ENCODE data around the gene DNAJB6. TPM values are rescaled to one million over a fixed set of nuclear protein-coding genes. Genes with fewer than 3 reads are reported as not detected.

Gene DNAJB6
- total and polyA plus RNA-seq, 2 of the 4 experiments (the other 2 are of a cell fraction), result 93.4 to 165 TPM

DNA sequence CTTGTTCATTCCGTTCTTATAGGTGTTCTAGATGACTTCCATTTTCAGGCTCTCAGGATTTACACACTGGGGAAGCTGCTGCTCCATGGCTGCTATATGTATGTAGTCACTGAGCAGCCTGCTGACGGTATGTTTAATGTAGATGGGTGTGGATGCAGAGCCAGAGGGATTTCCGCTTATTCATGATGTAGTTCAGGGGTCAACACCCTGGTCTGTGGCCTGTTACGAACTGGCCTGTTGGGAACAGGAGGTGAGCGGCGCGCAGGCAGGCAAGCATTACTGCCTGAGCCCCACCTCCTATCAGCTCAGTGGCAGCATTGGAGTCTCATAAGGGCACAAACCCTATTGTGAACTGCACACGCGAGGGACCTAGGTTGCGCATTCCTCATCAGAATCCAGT is 33.9 kb downstream of the DNAJB6 start:
- Histone ChIP-seq H3K79me1 (ENCODE audit: low read depth in 1 of 2, low read length in 2 of 2) (peaks cover 44 to 81% of the 10 kb centered on the region in 2 experiments), H4K8ac (ENCODE audit: low read depth in 2 of 2, low read length in 2 of 2) (no peak overlapping the region), H2AFZ (replicated peaks; ENCODE audit: low read length, poor library complexity) (no peak overlapping the region), H3K36me3 (ENCODE audit: control insufficient read depth, insufficient read depth, low read length) (peaks cover 59% of the 10 kb centered on the region), H3K4me3 (ENCODE audit: insufficient read depth, low read depth, low read length) (no peak overlapping the region), H3K14ac (replicated peaks; ENCODE audit: low read depth, low read length) (no peak overlapping the region), H3K27me3 (ENCODE audit: control insufficient read depth, insufficient read depth, low read length) (no peaks in the 10 kb centered on the region), H3K23ac (ENCODE audit: low read depth, low read length) (no peak overlapping the region), H3K9ac (ENCODE audit: low read depth, low read length) (no peak overlapping the region), H3K4me2 (ENCODE audit: low read depth, low read length) (no peak overlapping the region), H2AK9ac (replicated peaks; ENCODE audit: low read depth, low read length, poor library complexity) (no peak overlapping the region), H3K9me1 (ENCODE audit: insufficient read depth, low read length) (peaks cover 18% of the 10 kb centered on the region), H3K9me3 (ENCODE audit: control insufficient read depth, insufficient read depth, low read length) (no peaks in the 10 kb centered on the region), H2BK5ac (ENCODE audit: low read depth, low read length, poor library complexity, severe bottlenecking) (no peak overlapping the region), H2BK15ac (ENCODE audit: low read depth, low read length) (no peak overlapping the region), H3K4ac (ENCODE audit: low read depth, low read length) (no peak overlapping the region), H3K56ac (ENCODE audit: extremely low read depth, insufficient read depth, low read length) (no peak overlapping the region), H2AK5ac (ENCODE audit: low read depth, low read length) (no peak overlapping the region), H2BK20ac (ENCODE audit: low read depth, low read length) (no peak overlapping the region), H3K4me1 (ENCODE audit: control insufficient read depth, insufficient read depth, low read length) (no peaks in the 10 kb centered on the region), H4K20me1 (ENCODE audit: insufficient read depth, low read length) (peaks cover 79% of the 10 kb centered on the region), H4K91ac (ENCODE audit: insufficient read depth, low read depth, low read length) (no peak overlapping the region), H2BK120ac (ENCODE audit: low read depth, low read length) (no peak overlapping the region), H3K27ac (ENCODE audit: insufficient read depth, low read length) (no peak overlapping the region), H3K18ac (ENCODE audit: low read depth, low read length) (no peak overlapping the region), H4K5ac (ENCODE audit: low read depth, low read length) (no peak overlapping the region)
- dilution Hi-C loops (cut with HindIII; ENCODE audit: low sequenced_read_pairs, unreplicated experiment) (no loop called here), in situ Hi-C loops (cut with MboI; ENCODE audit: low sequenced_read_pairs) (no loop called here), intact Hi-C loops (cut with micrococcal nuclease) (loop anchor here (10.0 kb wide), 1 partner anchor 406 kb away; no protein-coding TSS in a partner anchor)
- ChIA-PET POLR2A (ENCODE audit: unreplicated experiment) (no interaction called here), CTCF (no interaction called here)
- WGBS, 2 experiments (ENCODE audit: extremely low coverage in 2 of 2, insufficient read length in 1 of 2), result 88% methylated on average over 2 of the region's 10 CpGs; no CpG with 5 or more reads in 1 of the 2 experiments
- DNase-seq, result no peak
- no peak for ATAC-seq (ENCODE audit: low read depth)
- BruUV-seq (replicated peaks), result no TSS peak
- TF ChIP-seq NFE2L2 (IDR thresholded peaks at IDR 0.05; ENCODE audit: low read depth, low read length) (no peak), CHD1 (IDR thresholded peaks at IDR 0.05; ENCODE audit: low read depth, low read length) (no peak), POLR2A (IDR thresholded peaks at IDR 0.05; ENCODE audit: low read depth, low read length) (no peak), RCOR1 (IDR thresholded peaks at IDR 0.05; ENCODE audit: insufficient replicate concordance, low read length) (no peak), MAZ (IDR thresholded peaks at IDR 0.05; ENCODE audit: borderline replicate concordance, low read depth, low read length) (no peak), FOS (IDR thresholded peaks at IDR 0.05; ENCODE audit: low read depth, low read length) (no peak), RAD21 (IDR thresholded peaks at IDR 0.05; ENCODE audit: low read length) (no peak), RFX5 (IDR thresholded peaks at IDR 0.05; ENCODE audit: low read depth, low read length) (no peak), CEBPB (IDR thresholded peaks at IDR 0.05; ENCODE audit: low read depth, low read length) (no peak), SMC3 (IDR thresholded peaks at IDR 0.05; ENCODE audit: low read depth, low read length) (no peak), MXI1 (IDR thresholded peaks at IDR 0.05; ENCODE audit: borderline replicate concordance, low read depth, low read length) (no peak), BHLHE40 (IDR thresholded peaks at IDR 0.05; ENCODE audit: low read depth, low read length) (no peak)
- TF ChIP-seq, protein P1, sequence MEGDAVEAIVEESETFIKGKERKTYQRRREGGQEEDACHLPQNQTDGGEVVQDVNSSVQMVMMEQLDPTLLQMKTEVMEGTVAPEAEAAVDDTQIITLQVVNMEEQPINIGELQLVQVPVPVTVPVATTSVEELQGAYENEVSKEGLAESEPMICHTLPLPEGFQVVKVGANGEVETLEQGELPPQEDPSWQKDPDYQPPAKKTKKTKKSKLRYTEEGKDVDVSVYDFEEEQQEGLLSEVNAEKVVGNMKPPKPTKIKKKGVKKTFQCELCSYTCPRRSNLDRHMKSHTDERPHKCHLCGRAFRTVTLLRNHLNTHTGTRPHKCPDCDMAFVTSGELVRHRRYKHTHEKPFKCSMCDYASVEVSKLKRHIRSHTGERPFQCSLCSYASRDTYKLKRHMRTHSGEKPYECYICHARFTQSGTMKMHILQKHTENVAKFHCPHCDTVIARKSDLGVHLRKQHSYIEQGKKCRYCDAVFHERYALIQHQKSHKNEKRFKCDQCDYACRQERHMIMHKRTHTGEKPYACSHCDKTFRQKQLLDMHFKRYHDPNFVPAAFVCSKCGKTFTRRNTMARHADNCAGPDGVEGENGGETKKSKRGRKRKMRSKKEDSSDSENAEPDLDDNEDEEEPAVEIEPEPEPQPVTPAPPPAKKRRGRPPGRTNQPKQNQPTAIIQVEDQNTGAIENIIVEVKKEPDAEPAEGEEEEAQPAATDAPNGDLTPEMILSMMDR (conservative IDR thresholded peaks at IDR 0.05; ENCODE audit: low read depth, low read length), result no peak
- TF ChIP-seq, protein P2, sequence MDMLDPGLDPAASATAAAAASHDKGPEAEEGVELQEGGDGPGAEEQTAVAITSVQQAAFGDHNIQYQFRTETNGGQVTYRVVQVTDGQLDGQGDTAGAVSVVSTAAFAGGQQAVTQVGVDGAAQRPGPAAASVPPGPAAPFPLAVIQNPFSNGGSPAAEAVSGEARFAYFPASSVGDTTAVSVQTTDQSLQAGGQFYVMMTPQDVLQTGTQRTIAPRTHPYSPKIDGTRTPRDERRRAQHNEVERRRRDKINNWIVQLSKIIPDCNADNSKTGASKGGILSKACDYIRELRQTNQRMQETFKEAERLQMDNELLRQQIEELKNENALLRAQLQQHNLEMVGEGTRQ (IDR thresholded peaks at IDR 0.05; ENCODE audit: low read depth, low read length), result no peak

All from IMR-90 (cell line).